Testis (tissue), 3 donors: Measurements from ENCODE around the gene AQP5. TPM values are rescaled to one million over a fixed set of nuclear protein-coding genes. Genes with fewer than 3 reads are reported as not detected.

Source experiments
- DNase-seq: peaks from one replicate; pipeline ENCODE4 v3.0.0-alpha.2; 2019
- H3K27ac ChIP-seq, 2 donors: fragments of 200-600 bp; sonication (generic); one replicate each; pipeline ENCODE4 v1.5.1; 2019
- H3K27me3 ChIP-seq: fragments of 200-600 bp; sonication (generic); one replicate; pipeline ENCODE4 v1.5.1; 2019
- H3K36me3 ChIP-seq: fragments of 200-600 bp; sonication (generic); one replicate; pipeline ENCODE4 v1.5.1; 2017; ENCODE audit warnings: low read depth; ENCODE audit errors: missing control alignments
- H3K4me1 ChIP-seq: fragments of 200-600 bp; sonication (generic); one replicate; pipeline ENCODE4 v1.5.1; 2019
- H3K4me3 ChIP-seq, 2 donors: fragments of 200-600 bp; sonication (generic); one replicate each; pipeline ENCODE4 v1.5.1; 2017 to 2019
- H3K9me3 ChIP-seq: fragments of 200-600 bp; sonication (generic); one replicate; pipeline ENCODE4 v1.5.1; 2017
- POLR2A ChIP-seq: fragments of 450-650 bp; IDR thresholded peaks from one replicate; pipeline ENCODE4 v1.6.1; 2017; ENCODE audit warnings: antibody characterized with exemption, mild to moderate bottlenecking, moderate library complexity
- WGBS, 2 donors: methylation state at CpG; one replicate each; pipeline ENCODE4 v1.1.5; 2018; 5-methylcytosine and 5-hydroxymethylcytosine counted together
- intact Hi-C: fragments of 100-400 bp; cut with DNase I; formaldehyde crosslinking; loops from one replicate; pipeline ENCODE4 v1.15.1; 2023; ENCODE audit warnings: low total_unique reads
- polyA plus RNA-seq: library from polyadenylated mRNA; stranded (reverse); fragments of 350-450 nt; fragmentation: Illumina TruSeq; extraction: RNeasy Lipid Tissue Mini Kit (QIAGEN cat#74804); gene quantifications from one replicate; pipeline ENCODE4 v1.2.3, GENCODE V29; 2014; ENCODE audit warnings: low read depth, low replicate concordance; ENCODE audit not compliant: insufficient read depth
- total RNA-seq, 2 donors: library from RNA; depleted of rRNA; stranded (reverse); fragments of >200 nt; gene quantifications; one replicate each; pipeline ENCODE4 v1.2.3, GENCODE V29; 2016
- TF ChIP-seq, protein P1 (sequence below), 3 experiments: fragments of 450-650 bp in 2 of 3; fragments of 200-600 bp in 1 of 3; sonication (generic) in 1 of 3; IDR thresholded peaks; one replicate each; pipeline ENCODE4 v1.5.1; 2016 to 2019; ENCODE audit warnings: antibody characterized with exemption in 3 of 3, mild to moderate bottlenecking in 2 of 3, moderate library complexity in 1 of 3

Gene AQP5
- total and polyA plus RNA-seq, 3 donors from 2014 or later: 128 to 414 (median 134) TPM

DNA sequence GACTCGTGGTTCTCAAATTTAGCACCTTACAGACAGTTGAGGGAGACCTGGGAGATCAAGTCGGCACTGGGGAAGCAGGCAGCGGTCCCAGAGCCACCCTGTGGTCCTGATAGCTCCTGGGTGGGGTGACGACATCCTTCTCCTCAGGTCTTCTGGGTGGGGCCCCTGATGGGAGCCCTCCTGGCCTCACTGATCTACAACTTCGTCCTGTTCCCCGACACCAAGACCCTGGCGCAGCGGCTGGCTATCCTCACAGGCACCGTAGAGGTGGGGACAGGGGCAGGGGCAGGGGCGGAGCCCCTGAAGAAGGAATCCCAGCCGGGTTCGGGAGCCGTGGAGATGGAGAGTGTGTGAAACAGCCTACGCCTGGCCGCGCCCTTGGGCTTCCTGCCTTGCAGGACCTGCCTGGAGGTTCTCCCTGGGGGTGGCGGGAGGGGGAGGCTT, 13.7 kb downstream of the AQP5 start:
- Histone ChIP-seq H3K4me3 (no peak overlapping the region), H3K27ac (no peak overlapping the region), H3K4me1 (peaks cover 13% of the 10 kb centered on the region), H3K27me3 (no peaks in the 10 kb centered on the region), H3K9me3 (no peaks in the 10 kb centered on the region), H3K36me3 (no peaks in the 10 kb centered on the region)
- intact Hi-C loops: no loop called here
- 77 to 84% methylated on average over 17 of the region's 17 CpGs for WGBS, 2 donors
- no peak for TF ChIP-seq POLR2A
- TF ChIP-seq, protein P1, sequence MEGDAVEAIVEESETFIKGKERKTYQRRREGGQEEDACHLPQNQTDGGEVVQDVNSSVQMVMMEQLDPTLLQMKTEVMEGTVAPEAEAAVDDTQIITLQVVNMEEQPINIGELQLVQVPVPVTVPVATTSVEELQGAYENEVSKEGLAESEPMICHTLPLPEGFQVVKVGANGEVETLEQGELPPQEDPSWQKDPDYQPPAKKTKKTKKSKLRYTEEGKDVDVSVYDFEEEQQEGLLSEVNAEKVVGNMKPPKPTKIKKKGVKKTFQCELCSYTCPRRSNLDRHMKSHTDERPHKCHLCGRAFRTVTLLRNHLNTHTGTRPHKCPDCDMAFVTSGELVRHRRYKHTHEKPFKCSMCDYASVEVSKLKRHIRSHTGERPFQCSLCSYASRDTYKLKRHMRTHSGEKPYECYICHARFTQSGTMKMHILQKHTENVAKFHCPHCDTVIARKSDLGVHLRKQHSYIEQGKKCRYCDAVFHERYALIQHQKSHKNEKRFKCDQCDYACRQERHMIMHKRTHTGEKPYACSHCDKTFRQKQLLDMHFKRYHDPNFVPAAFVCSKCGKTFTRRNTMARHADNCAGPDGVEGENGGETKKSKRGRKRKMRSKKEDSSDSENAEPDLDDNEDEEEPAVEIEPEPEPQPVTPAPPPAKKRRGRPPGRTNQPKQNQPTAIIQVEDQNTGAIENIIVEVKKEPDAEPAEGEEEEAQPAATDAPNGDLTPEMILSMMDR (IDR thresholded peaks at IDR 0.05): no peak
- no peak for DNase-seq

DNA sequence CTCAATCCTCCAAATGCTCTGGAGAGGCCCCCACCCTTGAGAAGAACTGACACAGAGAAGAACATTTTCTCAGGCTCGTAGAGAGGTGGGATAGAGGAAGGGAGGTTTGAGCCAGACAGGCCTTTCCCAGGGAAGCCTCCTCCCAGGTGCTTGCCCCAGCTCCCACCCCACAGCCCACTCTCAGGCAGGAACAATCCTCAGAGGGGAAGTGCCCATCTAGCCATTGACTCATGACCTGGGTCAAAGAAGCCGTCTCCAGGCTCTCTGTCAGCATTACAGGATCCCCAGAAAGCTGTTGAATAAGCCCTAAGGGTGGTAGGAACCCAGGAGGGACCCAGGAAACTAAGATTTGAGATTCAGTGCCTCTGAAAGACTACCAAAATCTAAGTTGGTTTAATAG, 14.9 kb downstream of the AQP5 start:
- DNase-seq: no peak
- Histone ChIP-seq H3K36me3 (no peaks in the 10 kb centered on the region), H3K9me3 (no peaks in the 10 kb centered on the region), H3K4me1 (peaks cover 13% of the 10 kb centered on the region), H3K27ac (no peak overlapping the region), H3K4me3 (no peak overlapping the region), H3K27me3 (no peaks in the 10 kb centered on the region)
- intact Hi-C loops: no loop called here
- WGBS, 2 donors: 89 to 93% methylated on average over 2 of the region's 2 CpGs
- no peak for TF ChIP-seq POLR2A
- TF ChIP-seq, protein P1 (IDR thresholded peaks at IDR 0.05): no peak

- intact Hi-C loops: no loop called here
- H3K9me3 ChIP-seq: no peaks in the 10 kb centered on the region
- H3K27me3 ChIP-seq: no peaks in the 10 kb centered on the region
- TF ChIP-seq, protein P1 (IDR thresholded peaks at IDR 0.05): no peak
- no peak for TF ChIP-seq POLR2A
- DNase-seq: no peak
- no peaks in the 10 kb centered on the region for H3K36me3 ChIP-seq
- no peak overlapping the region for H3K27ac ChIP-seq
- WGBS, 2 donors: 78 to 83% methylated on average over 3 to 4 of the region's 4 CpGs
- H3K4me3 ChIP-seq: no peak overlapping the region
- peaks cover 13% of the 10 kb centered on the region for H3K4me1 ChIP-seq
These were observed 16.5 kb downstream of the AQP5 start for GRCh38 chr12:49978125-49978524.

DNA sequence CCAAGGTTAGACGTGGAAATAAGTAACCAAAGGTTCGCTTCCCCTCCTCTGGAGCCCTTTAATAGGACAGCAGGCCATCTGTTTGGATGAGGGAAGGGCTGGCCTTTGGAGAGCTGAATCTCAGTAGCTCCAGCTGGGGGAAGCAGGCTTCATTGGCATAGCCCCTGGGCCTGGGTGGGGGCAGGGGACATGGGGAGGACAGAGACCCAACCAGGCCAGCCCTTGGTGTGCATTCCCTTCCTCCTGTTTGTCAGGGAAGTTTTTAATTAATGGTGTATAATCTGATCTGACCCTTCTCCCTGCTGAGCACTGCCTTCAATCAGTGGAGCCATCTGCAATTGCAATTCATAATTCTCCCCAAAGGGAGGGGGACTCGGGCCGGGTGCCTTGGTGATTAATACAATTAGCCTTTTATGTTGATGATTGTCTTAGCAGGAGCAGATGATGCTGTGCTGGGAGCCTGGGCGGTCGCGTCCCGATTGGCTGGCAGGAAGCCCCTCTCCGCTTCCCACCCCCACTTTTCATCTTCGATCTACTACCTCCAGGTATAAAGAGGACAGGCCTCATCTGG, 17.4 kb downstream of the AQP5 start:
- Histone ChIP-seq H3K4me3 (no peak overlapping the region), H3K27ac (no peak overlapping the region), H3K4me1 (peaks cover 19% of the 10 kb centered on the region), H3K36me3 (no peaks in the 10 kb centered on the region), H3K9me3 (no peaks in the 10 kb centered on the region), H3K27me3 (no peaks in the 10 kb centered on the region)
- TF ChIP-seq, protein P1 (IDR thresholded peaks at IDR 0.05): no peak
- TF ChIP-seq POLR2A: no peak
- no peak for DNase-seq
- WGBS, 2 donors: 89 to 95% methylated on average over 10 of the region's 10 CpGs
- intact Hi-C loops: no loop called here

DNA sequence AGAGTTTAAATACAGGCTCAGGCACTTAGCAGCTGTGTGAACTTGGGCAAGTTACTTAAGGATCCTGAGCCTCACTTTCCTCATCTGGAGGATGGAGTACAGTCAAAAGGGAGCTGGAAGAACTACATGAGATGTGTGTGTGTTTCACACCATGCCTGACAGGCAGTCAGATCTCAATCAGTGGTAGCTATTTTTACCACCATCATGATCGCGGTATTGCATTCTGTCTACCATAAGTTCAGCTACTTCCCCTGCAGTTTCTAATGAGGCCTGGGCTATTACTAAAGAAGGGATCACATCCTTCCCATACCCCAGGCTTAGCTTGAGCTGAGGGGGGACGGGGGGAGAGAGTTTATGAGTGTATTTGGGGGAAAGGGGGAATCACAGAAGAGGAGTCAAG, 18.1 kb downstream of the AQP5 start:
- H3K36me3 ChIP-seq: no peaks in the 10 kb centered on the region
- no peaks in the 10 kb centered on the region for H3K9me3 ChIP-seq
- peaks cover 14% of the 10 kb centered on the region for H3K4me1 ChIP-seq
- 86 to 94% methylated on average over 3 of the region's 3 CpGs for WGBS, 2 donors
- H3K27me3 ChIP-seq: no peaks in the 10 kb centered on the region
- DNase-seq: no peak
- H3K4me3 ChIP-seq: no peak overlapping the region
- no peak overlapping the region for H3K27ac ChIP-seq
- TF ChIP-seq, protein P1 (IDR thresholded peaks at IDR 0.05): no peak
- no peak for TF ChIP-seq POLR2A
- intact Hi-C loops: no loop called here
